Type B pancreatic cell (in vitro differentiated cells): ENCODE results near the gene NLGN1. TPM values are rescaled to one million over a fixed set of nuclear protein-coding genes. Genes with fewer than 3 reads are reported as not detected.
"Not testable (repeated sequence)": the region's sequence is repeated elsewhere in the genome, so short reads cannot be mapped to it uniquely, and the experiment has no call there.

Experiments used
- DNase-seq: peaks from one replicate; pipeline ENCODE4 v3.0.0; 2021; ENCODE audit warnings: mixed read lengths; ENCODE audit not compliant: unreplicated experiment; ENCODE audit errors: extremely low spot score
- H3K27ac Mint-ChIP-seq: 2 replicates; pipeline ENCODE4 v1.8.0; 2021; ENCODE audit warnings: mild to moderate bottlenecking, mixed read lengths
- H3K27me3 Mint-ChIP-seq: 2 replicates; pipeline ENCODE4 v1.8.0; 2021; ENCODE audit warnings: mixed read lengths
- H3K36me3 Mint-ChIP-seq: 2 replicates; pipeline ENCODE4 v1.8.0; 2021; ENCODE audit warnings: mixed read lengths
- H3K4me1 Mint-ChIP-seq: one replicate; pipeline ENCODE4 v1.8.0; 2021; ENCODE audit warnings: mixed read lengths; ENCODE audit not compliant: unreplicated experiment
- H3K4me3 Mint-ChIP-seq: 2 replicates; pipeline ENCODE4 v1.8.0; 2021; ENCODE audit warnings: mild to moderate bottlenecking, mixed read lengths
- H3K9me3 Mint-ChIP-seq: 2 replicates; pipeline ENCODE4 v1.8.0; 2021; ENCODE audit warnings: mixed read lengths
- total RNA-seq: library from RNA; stranded (reverse); gene quantifications from 2 replicates; pipeline ENCODE4 v1.2.1, GENCODE V29; 2021; ENCODE audit warnings: low replicate concordance
- TF ChIP-seq, protein P1 (sequence below): fragments of 200-600 bp; sonication (generic); conservative IDR thresholded peaks from 2 replicates; pipeline ENCODE4 v1.5.0; 2021; ENCODE audit warnings: antibody characterized with exemption, mild to moderate bottlenecking

NLGN1 gene
- total RNA-seq, 1 donor from 2014 or later = 12.6 TPM

DNA sequence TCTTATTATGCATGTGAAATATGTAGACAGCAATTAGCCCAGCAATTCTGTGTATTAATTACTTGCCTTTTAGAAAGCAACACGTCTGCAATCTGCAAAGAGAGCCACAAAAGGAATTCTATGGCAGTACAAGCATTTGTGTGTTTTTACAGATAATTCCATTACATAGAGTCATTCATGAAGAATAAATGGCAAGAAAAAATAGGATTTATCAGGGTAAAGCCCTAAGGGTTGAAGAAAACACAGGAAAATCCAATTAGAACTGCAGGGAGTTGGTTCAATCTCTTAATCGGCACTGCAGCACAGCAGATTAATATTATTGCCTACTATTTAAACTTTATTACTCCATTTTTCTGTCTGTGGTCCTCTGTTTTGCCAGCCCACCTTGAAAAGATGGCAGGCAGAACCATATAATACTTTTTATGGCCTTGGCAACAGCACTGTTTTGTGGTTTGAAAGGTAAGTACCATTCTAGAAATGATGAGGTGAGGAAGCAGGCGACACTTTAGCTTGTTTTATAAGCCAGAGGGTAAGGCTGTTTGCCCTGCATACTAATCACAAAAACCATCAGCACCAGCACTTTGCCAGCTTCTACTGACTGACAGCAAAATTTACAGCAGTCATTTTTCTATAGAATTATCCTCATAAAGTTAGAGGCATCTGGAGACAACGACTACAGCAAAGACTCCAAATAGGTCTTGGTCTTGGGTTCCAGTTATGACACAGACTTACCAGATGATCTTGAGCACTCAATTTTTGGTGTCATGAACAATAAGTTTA lies 823.4 kb downstream of the NLGN1 start:
- H3K36me3 Mint-ChIP-seq = no peaks in the 10 kb centered on the region
- TF ChIP-seq, protein P1, sequence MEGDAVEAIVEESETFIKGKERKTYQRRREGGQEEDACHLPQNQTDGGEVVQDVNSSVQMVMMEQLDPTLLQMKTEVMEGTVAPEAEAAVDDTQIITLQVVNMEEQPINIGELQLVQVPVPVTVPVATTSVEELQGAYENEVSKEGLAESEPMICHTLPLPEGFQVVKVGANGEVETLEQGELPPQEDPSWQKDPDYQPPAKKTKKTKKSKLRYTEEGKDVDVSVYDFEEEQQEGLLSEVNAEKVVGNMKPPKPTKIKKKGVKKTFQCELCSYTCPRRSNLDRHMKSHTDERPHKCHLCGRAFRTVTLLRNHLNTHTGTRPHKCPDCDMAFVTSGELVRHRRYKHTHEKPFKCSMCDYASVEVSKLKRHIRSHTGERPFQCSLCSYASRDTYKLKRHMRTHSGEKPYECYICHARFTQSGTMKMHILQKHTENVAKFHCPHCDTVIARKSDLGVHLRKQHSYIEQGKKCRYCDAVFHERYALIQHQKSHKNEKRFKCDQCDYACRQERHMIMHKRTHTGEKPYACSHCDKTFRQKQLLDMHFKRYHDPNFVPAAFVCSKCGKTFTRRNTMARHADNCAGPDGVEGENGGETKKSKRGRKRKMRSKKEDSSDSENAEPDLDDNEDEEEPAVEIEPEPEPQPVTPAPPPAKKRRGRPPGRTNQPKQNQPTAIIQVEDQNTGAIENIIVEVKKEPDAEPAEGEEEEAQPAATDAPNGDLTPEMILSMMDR = no peak
- DNase-seq = no peak
- no peaks in the 10 kb centered on the region for H3K27me3 Mint-ChIP-seq
- no peaks in the 10 kb centered on the region for H3K9me3 Mint-ChIP-seq
- no peak overlapping the region for H3K4me3 Mint-ChIP-seq
- H3K27ac Mint-ChIP-seq = no peak overlapping the region
- H3K4me1 Mint-ChIP-seq = peaks cover 6% of the 10 kb centered on the region

DNA sequence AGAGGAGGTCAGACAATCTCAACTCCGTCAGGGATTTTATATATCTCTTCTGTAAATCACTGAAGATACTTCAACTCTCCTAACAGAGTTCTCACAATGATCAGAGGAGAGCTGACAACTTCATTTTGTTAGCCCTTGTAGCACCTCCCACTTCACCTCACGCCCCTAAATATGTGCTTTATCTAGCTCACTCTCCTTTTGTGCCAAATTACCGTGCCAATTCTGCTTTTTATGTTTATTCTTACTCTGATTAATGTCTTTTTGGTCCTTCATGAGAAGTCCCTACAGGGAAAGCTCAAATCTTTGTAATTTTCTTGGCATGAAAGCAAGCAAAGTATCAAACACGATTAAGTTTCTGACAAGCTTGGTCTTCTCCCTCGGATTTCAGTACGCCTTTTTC lies 825.5 kb downstream of the NLGN1 start:
- Mint-ChIP-seq H3K4me1 (peaks cover 6% of the 10 kb centered on the region), H3K36me3 (no peaks in the 10 kb centered on the region), H3K4me3 (no peak overlapping the region), H3K27me3 (no peaks in the 10 kb centered on the region), H3K9me3 (no peaks in the 10 kb centered on the region), H3K27ac (no peak overlapping the region)
- no peak for DNase-seq
- TF ChIP-seq, protein P1 = no peak

DNA sequence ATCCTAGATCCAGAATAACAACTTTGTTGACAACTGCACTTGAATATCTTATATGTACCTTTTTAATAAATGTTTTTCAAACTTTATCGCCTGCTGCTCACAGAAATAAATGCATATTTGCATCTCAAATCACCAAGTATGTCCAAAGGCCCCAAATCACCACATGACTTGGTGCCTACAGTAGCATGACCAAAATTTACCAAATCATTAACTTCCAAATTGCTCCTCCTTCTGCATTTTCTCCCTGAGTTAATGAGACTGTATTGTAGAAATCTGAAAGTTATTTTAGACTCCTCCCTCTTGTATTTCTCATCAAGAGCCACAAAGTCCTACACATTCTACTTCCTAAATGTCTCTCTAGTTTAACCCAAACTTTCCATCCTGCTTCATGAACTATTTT lies 826.1 kb downstream of the NLGN1 start:
- TF ChIP-seq, protein P1 = no peak
- Mint-ChIP-seq H3K4me3 (no peak overlapping the region), H3K27me3 (no peaks in the 10 kb centered on the region), H3K27ac (no peak overlapping the region), H3K4me1 (peaks cover 6% of the 10 kb centered on the region), H3K36me3 (no peaks in the 10 kb centered on the region), H3K9me3 (no peaks in the 10 kb centered on the region)
- no peak for DNase-seq

DNA sequence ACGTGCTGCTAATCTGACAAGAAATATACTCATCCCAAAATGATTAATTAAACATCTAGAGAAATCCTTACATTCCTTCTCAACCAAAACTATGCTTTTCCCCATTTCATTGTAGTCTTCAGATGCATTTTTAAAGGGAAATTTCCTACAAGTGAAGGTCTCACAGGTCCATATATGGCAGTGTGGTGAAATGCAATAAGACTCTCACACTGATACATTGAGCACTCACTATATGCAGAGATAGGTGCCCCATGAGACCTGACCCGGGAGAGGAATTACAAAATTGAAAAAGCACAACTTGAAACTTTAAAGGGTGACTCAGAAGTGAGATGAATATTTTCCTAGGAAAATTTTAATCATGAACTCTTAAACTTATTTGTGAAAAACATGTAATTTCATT lies 832.4 kb downstream of the NLGN1 start:
- TF ChIP-seq, protein P1 = no peak
- H3K27me3 Mint-ChIP-seq = no peaks in the 10 kb centered on the region
- no peak for DNase-seq
- no peak overlapping the region for H3K27ac Mint-ChIP-seq
- H3K9me3 Mint-ChIP-seq = no peaks in the 10 kb centered on the region
- H3K36me3 Mint-ChIP-seq = peaks cover 3% of the 10 kb centered on the region
- no peak overlapping the region for H3K4me3 Mint-ChIP-seq
- H3K4me1 Mint-ChIP-seq = no peaks in the 10 kb centered on the region

DNA sequence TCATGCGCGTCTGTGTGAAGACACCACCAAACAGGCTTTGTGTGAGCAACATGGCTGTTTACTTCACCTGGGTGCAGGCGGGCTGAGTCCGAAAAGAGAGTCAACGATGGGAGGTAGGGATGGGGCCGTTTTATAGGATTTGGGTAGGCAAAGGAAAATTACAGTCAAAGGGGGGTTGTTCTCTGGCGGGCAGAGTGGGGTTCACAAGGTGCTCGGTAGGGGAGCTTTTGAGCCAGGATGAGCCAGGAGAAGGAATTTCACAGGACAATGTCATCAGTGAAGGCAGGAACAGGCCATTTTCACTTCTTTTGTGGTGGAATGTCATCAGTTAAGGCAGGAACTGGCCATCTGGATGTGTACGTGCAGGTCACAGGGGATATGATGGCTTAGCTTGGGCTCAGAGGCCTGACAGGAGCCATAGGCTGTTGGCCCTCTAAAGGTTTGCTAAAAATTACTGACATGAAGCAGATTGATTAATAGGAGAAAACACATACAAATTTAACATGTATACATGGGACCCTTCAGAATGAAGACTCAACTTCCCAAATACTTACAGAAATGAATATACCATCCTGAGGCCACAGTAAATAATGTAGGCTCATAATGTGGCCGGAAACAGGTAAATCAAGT lies 834.6 kb downstream of the NLGN1 start:
- H3K36me3 Mint-ChIP-seq, H3K4me3 Mint-ChIP-seq, H3K4me1 Mint-ChIP-seq, H3K9me3 Mint-ChIP-seq, DNase-seq, H3K27me3 Mint-ChIP-seq, H3K27ac Mint-ChIP-seq: not testable (repeated sequence)

DNA sequence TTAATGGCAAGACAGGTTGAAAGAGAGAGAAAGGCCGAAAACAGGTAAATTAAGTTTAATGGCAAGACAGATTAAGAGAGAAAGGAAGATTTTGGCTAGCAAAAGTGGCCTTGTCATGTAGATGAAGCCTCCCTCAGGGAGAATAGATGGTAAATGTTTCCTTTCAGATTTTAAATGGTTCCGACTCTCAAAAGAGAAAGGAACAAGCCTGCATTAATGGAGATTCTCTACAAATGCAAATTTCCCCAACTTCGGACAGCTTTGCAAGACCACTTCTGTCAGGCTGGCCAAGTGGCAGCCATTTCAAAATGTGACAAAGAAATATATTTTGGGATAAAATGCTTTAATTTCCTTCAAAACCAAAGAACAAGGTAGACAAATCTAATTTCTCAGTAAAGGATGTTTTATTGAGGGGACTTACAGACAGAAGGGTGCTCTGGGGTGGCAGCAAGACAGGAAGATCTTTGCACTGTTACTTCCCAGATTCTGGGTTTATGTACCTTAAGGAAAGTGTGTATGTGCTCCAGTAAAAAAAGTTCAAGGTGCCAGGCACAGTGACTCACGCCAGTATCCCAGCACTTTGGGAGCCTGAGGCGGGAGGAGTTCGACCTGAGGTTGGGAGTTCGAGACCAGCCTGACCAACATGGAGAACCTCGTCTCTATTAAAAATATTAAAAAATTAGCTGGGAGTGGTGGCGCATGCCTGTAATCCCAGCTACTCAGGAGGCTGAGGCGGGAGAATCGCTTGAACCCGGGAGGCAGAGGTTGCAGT lies 835.3 kb downstream of the NLGN1 start:
- no peaks in the 10 kb centered on the region for H3K27me3 Mint-ChIP-seq
- no peaks in the 10 kb centered on the region for H3K4me1 Mint-ChIP-seq
- TF ChIP-seq, protein P1 = no peak
- no peak overlapping the region for H3K27ac Mint-ChIP-seq
- peaks cover 3% of the 10 kb centered on the region for H3K36me3 Mint-ChIP-seq
- no peak overlapping the region for H3K4me3 Mint-ChIP-seq
- no peaks in the 10 kb centered on the region for H3K9me3 Mint-ChIP-seq
- DNase-seq = no peak
